ENCODE results near the gene SUPV3L1. TPM values are rescaled to one million over a fixed set of nuclear protein-coding genes. Genes with fewer than 3 reads are reported as not detected.
A peak's percentile ranks its signal among the peaks of the same experiment; 100 is the strongest.

SUPV3L1 gene
- total RNA-seq, 1 donor from 2014 or later, result 67.5 TPM

DNA sequence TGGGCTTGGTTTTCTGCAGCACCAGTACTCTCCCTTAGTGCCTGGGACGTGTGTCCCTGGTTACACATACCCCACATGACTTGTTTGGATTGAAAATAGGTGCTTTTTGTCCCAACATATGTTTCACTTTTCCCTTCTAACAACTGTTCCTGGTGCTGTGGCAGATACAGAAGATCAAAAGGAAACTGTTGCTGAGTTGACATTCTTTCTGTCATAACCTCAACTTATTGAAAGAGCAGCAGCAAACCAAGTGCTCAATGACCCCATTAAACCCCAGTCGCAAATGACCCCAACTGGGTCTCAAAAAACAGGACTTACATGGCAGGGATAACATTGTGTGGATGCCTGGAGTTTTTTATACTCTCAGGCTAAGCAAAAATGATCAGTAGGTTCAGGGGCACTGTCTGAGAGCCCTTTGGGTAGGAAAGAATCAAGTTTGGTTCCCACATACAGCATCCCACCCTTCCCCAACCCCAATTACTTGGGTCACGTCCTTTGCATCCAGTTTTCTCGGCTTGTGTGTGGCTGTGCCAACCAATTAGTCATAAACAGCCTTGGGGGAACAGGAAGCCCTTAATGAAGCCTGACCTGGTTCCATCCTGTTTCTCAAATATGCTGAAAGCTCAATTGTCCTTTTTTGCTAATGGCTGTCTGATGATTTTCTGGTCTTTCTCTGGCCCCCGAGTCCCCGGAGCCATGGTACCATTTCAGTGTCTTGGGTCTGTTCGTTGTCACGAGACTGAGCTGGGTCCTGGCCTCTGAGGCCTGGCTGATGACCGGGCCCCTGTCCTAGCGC lies 45.0 kb downstream of the SUPV3L1 start:
- Mint-ChIP-seq H3K27ac (peak overlapping the region; percentile 84), H3K4me1 (ENCODE audit: low read depth) (peaks cover 75% of the 10 kb centered on the region), H3K27me3 (ENCODE audit: insufficient read depth) (no peaks in the 10 kb centered on the region), H3K36me3 (ENCODE audit: low read depth) (no peaks in the 10 kb centered on the region), H3K4me3 (peak overlapping the region; percentile 60), H3K9me3 (no peaks in the 10 kb centered on the region)
- no peak for DNase-seq (ENCODE audit: low spot score)
- intact Hi-C loops (cut with micrococcal nuclease), result no loop called here

DNA sequence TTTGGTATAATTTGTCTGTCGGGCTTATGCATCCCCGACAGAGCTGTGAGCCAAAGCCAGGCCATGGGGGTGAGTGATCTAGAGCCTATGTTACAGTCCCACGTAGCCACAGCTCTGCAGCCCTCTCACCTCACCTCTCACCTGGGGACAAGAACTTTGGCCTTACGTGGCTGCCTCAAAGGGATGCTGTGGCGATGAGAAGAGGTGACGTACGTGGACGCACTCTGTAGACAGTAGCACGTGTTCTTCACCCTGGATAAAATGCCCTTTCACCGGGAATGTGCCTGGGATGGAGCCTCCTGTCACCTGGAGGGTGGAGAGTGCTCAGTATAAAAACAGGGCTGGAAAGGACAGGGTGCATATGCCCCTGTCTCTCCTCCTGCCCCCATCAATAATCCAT lies 45.6 kb downstream of the SUPV3L1 start:
- Mint-ChIP-seq H3K4me3 (no peak overlapping the region), H3K27me3 (ENCODE audit: insufficient read depth) (no peaks in the 10 kb centered on the region), H3K27ac (no peak overlapping the region), H3K9me3 (no peaks in the 10 kb centered on the region), H3K4me1 (ENCODE audit: low read depth) (peaks cover 73% of the 10 kb centered on the region), H3K36me3 (ENCODE audit: low read depth) (no peaks in the 10 kb centered on the region)
- DNase-seq (ENCODE audit: low spot score), result no peak
- intact Hi-C loops (cut with micrococcal nuclease), result no loop called here

DNA sequence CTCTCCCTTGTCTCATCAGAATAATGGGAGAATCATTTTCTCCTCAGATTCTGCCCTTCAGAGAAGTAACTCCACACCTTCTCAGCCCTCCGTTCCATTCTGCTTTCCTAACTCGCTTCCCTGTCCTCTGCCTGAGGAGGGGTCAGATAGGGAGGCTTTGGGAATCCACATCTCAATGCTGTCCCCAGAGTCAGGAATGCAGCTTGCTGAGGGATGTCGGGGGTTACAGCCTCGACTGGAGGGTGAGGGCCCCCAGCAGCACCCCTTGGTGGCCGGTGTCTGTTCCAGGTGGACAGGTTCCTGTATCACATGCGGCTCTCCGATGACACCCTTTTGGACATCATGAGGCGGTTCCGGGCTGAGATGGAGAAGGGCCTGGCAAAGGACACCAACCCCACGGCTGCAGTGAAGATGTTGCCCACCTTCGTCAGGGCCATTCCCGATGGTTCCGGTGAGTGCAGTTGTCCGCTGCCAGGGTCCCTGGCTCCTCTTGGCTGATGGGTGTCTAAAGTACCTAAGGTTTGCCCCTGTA lies 47.0 kb downstream of the SUPV3L1 start:
- peaks cover 74% of the 10 kb centered on the region for H3K4me1 Mint-ChIP-seq (ENCODE audit: low read depth)
- H3K9me3 Mint-ChIP-seq, result no peaks in the 10 kb centered on the region
- no peaks in the 10 kb centered on the region for H3K27me3 Mint-ChIP-seq (ENCODE audit: insufficient read depth)
- no peak overlapping the region for H3K27ac Mint-ChIP-seq
- DNase-seq (ENCODE audit: low spot score), result no peak
- H3K4me3 Mint-ChIP-seq, result no peak overlapping the region
- intact Hi-C loops (cut with micrococcal nuclease), result no loop called here
- H3K36me3 Mint-ChIP-seq (ENCODE audit: low read depth), result no peaks in the 10 kb centered on the region

DNA sequence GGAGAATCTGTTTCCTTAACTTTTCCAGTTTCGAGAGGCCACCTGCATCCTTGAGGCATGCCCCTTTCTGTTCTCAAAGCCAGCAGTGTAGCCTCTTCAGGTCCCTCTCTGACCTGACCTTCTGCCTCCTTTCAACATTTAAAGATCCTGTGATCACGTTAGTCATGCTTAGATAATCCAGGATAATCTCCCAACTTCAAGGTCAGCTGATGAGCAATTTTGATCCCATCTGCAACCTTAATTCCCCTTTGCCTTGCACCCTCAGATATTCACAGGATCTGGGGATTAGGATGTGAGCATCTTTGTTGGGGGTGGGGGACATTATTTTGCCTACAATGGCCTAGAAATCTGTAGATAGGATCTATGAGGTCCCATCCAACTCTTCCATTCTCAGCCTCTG lies 48.1 kb downstream of the SUPV3L1 start:
- peaks cover 74% of the 10 kb centered on the region for H3K4me1 Mint-ChIP-seq (ENCODE audit: low read depth)

DNA sequence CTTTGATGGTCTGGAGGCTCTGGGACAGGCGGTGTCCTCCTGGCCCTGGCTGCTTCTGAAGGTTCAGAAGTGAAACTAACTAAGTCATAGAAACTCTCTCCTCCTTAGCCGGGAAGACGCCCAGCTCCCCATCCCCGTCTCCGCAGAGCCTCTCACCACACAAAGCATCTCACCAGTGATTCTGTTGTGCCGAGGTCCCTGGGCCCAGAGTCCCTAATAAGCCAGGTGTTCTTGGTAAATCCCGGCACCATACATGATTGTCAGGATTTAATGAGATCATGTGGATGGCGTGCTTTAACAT lies 49.5 kb downstream of the SUPV3L1 start:
- Mint-ChIP-seq H3K36me3 (ENCODE audit: low read depth) (no peaks in the 10 kb centered on the region), H3K27me3 (ENCODE audit: insufficient read depth) (no peaks in the 10 kb centered on the region), H3K4me3 (peak overlapping the region; percentile 82), H3K9me3 (no peaks in the 10 kb centered on the region), H3K4me1 (ENCODE audit: low read depth) (peaks cover 72% of the 10 kb centered on the region), H3K27ac (peak overlapping the region; percentile 93)
- intact Hi-C loops (cut with micrococcal nuclease), result no loop called here
- DNase-seq (ENCODE audit: low spot score), result no peak

More for the DNA sequence above, 48.1 kb downstream of the SUPV3L1 start:
- H3K4me3 Mint-ChIP-seq, result peak overlapping the region; percentile 82
- H3K27me3 Mint-ChIP-seq (ENCODE audit: insufficient read depth), result no peaks in the 10 kb centered on the region
- H3K9me3 Mint-ChIP-seq, result no peaks in the 10 kb centered on the region
- intact Hi-C loops (cut with micrococcal nuclease), result no loop called here
- peak overlapping the region; percentile 93 for H3K27ac Mint-ChIP-seq
- DNase-seq (ENCODE audit: low spot score), result no peak
- no peaks in the 10 kb centered on the region for H3K36me3 Mint-ChIP-seq (ENCODE audit: low read depth)

DNA sequence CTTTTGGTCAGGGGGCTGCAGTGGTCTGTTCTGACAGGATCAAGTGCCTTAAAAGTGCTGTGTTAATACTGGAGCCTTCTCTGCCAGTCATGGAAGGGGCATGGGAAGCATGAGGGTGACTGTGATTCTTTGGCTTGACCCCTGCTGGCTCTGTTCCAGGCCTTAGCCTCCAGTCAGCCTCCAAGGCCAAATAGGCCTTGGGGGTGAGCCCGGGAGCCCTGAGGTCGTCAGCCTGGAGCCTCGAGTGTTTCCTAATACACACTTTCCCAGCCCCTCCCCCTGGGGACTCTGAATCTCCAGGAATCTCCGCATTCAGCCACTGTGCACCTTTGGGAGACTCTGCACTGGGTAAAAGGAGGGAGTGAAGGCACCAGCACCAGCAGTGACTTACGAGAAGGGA lies 50.1 kb downstream of the SUPV3L1 start:
- Mint-ChIP-seq H3K27ac (peak overlapping the region; percentile 93), H3K9me3 (no peaks in the 10 kb centered on the region), H3K4me1 (ENCODE audit: low read depth) (peaks cover 67% of the 10 kb centered on the region), H3K27me3 (ENCODE audit: insufficient read depth) (no peaks in the 10 kb centered on the region), H3K4me3 (no peak overlapping the region), H3K36me3 (ENCODE audit: low read depth) (no peaks in the 10 kb centered on the region)
- intact Hi-C loops (cut with micrococcal nuclease), result no loop called here
- DNase-seq (ENCODE audit: low spot score), result no peak

DNA sequence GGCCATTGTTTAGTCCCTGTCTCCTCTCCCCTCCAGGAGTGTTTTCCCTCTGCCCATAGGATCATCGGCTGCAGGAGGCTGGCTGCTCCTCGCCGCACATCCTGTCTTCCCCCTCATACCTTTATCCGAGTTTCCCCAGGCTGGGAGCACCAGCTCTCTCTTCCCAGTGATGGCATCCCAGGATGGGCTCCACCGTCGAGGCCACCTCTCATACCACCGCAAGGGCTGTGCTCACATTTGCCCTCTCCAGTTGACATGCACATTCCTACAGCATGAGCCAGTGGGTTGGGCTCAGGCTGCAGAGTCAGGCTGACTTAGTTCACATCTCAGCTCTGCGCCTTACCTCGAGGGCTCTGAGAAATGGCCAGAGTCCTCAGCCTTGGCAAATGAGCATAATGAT lies 52.2 kb downstream of the SUPV3L1 start:
- DNase-seq (ENCODE audit: low spot score), result no peak
- Mint-ChIP-seq H3K4me1 (ENCODE audit: low read depth) (peaks cover 55% of the 10 kb centered on the region), H3K27ac (peak overlapping the region; percentile 14), H3K4me3 (no peak overlapping the region), H3K36me3 (ENCODE audit: low read depth) (no peaks in the 10 kb centered on the region), H3K9me3 (no peaks in the 10 kb centered on the region), H3K27me3 (ENCODE audit: insufficient read depth) (no peaks in the 10 kb centered on the region)
- intact Hi-C loops (cut with micrococcal nuclease), result no loop called here

DNA sequence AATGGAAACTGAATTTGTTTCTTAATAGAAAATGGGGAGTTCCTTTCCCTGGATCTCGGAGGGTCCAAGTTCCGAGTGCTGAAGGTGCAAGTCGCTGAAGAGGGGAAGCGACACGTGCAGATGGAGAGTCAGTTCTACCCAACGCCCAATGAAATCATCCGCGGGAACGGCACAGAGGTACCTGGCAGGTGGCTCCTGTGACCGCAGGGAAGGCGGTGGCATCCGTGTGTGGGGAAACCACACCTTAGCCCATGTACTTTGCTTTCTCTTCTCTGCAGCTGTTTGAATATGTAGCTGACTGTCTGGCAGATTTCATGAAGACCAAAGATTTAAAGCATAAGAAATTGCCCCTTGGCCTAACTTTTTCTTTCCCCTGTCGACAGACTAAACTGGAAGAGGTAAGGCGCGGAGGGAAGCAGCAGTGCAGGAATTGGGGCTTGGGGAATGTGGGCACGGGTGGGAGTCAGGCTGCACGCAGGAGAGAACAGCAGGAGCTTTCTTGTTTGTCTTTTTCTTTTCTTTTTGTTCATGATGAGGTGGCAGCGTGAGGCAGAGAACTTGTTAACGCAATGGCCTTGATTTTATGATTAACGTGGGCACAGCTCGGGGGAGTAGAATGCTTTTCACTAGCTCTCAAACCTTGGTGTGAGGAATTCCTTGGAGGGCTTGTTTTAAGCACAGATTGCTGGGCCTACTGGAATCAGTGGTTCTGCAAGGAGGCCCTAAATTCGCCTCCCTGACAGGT lies 52.9 kb downstream of the SUPV3L1 start:
- Mint-ChIP-seq H3K4me1 (ENCODE audit: low read depth) (peaks cover 55% of the 10 kb centered on the region), H3K9me3 (no peaks in the 10 kb centered on the region), H3K27ac (peak overlapping the region; percentile 10), H3K36me3 (ENCODE audit: low read depth) (no peaks in the 10 kb centered on the region), H3K27me3 (ENCODE audit: insufficient read depth) (no peaks in the 10 kb centered on the region), H3K4me3 (peak overlapping the region; percentile 40)
- peak; percentile 10 for DNase-seq (ENCODE audit: low spot score)
- intact Hi-C loops (cut with micrococcal nuclease), result no loop called here

DNA sequence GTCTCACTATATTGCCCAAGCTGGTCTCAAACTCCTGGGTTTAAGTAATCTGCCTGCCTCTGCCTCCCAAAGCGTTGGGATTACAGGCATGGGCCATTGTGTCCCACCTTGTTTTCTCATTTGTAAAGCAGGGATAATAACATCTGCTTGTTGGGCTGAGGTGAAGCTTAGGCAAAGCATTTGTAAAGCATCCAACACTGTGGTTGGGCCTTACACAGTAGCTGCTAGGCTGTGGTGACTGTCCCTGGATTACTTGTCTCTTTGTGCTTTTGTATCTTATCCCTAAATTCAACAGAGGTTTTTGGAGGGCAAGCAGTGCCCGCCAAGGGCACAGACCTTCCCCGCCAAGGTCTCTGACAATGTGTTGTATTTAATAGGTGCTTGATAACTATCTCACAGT lies 54.4 kb downstream of the SUPV3L1 start:
- Mint-ChIP-seq H3K4me3 (no peak overlapping the region), H3K9me3 (no peaks in the 10 kb centered on the region), H3K36me3 (ENCODE audit: low read depth) (no peaks in the 10 kb centered on the region), H3K27ac (no peak overlapping the region), H3K27me3 (ENCODE audit: insufficient read depth) (no peaks in the 10 kb centered on the region), H3K4me1 (ENCODE audit: low read depth) (peaks cover 40% of the 10 kb centered on the region)
- intact Hi-C loops (cut with micrococcal nuclease), result no loop called here
- DNase-seq (ENCODE audit: low spot score), result no peak

DNA sequence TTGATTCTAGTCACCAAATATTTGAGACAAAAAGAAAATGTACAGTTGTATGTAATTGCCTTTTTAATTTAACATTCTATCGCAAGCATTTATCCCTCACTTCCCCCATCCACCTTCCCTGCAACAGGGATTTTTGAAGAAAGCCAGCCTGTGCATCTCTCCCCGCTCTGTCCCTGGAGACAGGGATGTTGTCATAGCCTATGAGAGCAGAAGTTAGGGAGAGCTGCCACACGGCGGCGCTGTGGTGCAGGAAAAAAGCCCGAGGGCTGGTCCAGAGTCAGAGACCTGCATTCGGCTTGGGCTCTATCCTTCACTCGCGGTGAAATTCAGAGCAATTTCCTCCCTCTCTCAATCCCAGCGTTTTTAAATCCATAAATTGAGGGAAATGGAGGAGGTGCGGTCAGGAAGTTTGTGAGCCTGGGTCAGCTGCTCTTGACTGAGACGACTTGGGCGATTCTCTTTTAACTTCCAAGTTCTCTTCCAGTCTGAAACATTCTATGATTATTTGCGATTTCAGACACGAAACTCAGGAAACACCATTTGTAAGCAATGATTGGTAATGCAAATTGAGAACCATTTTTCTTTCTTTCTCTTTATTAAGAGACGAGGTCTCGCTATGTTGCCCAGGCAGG lies 57.6 kb downstream of the SUPV3L1 start:
- DNase-seq (ENCODE audit: low spot score), result peak; percentile 78
- no peak overlapping the region for H3K4me3 Mint-ChIP-seq
- intact Hi-C loops (cut with micrococcal nuclease), result loop anchor here (1.0 to 5.0 kb wide), 7 partner anchors 15 to 270 kb away; no protein-coding TSS in a partner anchor
- H3K4me1 Mint-ChIP-seq (ENCODE audit: low read depth), result peaks cover 15% of the 10 kb centered on the region
- H3K9me3 Mint-ChIP-seq, result no peaks in the 10 kb centered on the region
- no peaks in the 10 kb centered on the region for H3K36me3 Mint-ChIP-seq (ENCODE audit: low read depth)
- H3K27me3 Mint-ChIP-seq (ENCODE audit: insufficient read depth), result peaks cover 2% of the 10 kb centered on the region
- no peak overlapping the region for H3K27ac Mint-ChIP-seq

DNA sequence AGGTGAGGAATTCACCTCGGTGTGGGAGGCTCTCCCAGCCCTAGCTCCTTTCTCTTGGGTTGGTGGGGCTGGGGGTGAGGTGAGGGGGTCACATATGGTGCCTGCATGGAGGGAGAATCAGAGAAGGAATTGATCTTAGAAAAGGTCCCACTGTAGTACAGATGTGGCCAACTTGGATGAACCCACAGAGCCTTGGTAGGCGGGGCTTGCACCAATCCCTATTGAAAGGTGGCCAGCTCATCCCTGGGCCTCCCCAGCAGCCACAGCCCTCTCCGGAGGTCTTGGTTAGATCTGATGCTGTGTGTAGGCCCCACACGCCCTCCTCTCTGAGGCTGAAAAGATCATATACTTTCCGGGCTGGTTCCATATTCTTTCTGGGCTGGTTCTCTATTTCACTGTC lies 59.1 kb downstream of the SUPV3L1 start:
- Mint-ChIP-seq H3K36me3 (ENCODE audit: low read depth) (no peaks in the 10 kb centered on the region), H3K4me1 (ENCODE audit: low read depth) (peaks cover 7% of the 10 kb centered on the region), H3K27me3 (ENCODE audit: insufficient read depth) (peaks cover 2% of the 10 kb centered on the region), H3K9me3 (no peaks in the 10 kb centered on the region), H3K4me3 (no peak overlapping the region), H3K27ac (no peak overlapping the region)
- DNase-seq (ENCODE audit: low spot score), result no peak
- intact Hi-C loops (cut with micrococcal nuclease), result loop anchor here (5.0 kb wide), 1 partner anchor 48 kb away; no protein-coding TSS in a partner anchor

DNA sequence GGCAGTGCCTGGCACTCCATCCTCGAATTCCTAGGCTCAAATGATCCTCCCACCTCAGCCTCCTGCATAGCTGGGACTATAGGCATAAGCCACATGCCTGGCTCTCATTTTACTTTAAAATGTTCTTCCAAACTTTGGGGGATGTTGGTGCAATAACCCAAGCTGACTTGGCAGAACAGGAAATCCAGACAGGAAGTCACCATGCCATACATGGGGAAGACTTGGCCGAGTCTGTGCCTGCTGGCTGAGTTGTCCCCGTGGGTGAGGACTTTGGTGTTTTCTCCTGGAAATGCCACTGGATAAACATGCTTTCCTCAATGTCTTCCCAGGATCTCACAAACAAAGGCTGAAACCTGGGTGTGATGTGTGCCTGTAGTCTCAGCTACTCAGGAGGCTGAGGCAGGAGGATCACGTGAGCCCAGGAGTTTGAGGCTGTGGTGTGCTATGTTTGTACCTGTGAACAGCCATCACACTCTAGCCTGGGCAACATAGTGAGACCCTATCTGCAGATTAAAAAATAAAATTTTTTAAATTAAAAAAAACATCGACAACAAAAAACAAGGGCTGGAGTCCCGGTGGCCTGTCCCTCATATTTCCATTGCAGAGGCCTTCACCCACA lies 59.9 kb downstream of the SUPV3L1 start:
- Mint-ChIP-seq H3K27ac (no peak overlapping the region), H3K36me3 (ENCODE audit: low read depth) (no peaks in the 10 kb centered on the region), H3K4me1 (ENCODE audit: low read depth) (peaks cover 7% of the 10 kb centered on the region), H3K27me3 (ENCODE audit: insufficient read depth) (peaks cover 2% of the 10 kb centered on the region), H3K9me3 (no peaks in the 10 kb centered on the region), H3K4me3 (no peak overlapping the region)
- DNase-seq (ENCODE audit: low spot score), result no peak
- intact Hi-C loops (cut with micrococcal nuclease), result loop anchor here (5.0 kb wide), 1 partner anchor 47 kb away; no protein-coding TSS in a partner anchor
